Uterus (tissue), 2 donors: Measurements from ENCODE around the gene CMBL.
"Not testable (repeated sequence)": the region's sequence is repeated elsewhere in the genome, so short reads cannot be mapped to it uniquely, and the experiment has no call there.

Source experiments
- CTCF ChIP-seq, 4 experiments: fragments of 200-600 bp in 2 of 4; fragments of 450-650 bp in 2 of 4; sonication (generic) in 2 of 4; IDR thresholded peaks; one replicate each; pipeline ENCODE4 v1.5.1; 2016 to 2019; ENCODE audit warnings: antibody characterized with exemption in 4 of 4, mild to moderate bottlenecking in 2 of 4, moderate library complexity in 1 of 4
- POLR2A ChIP-seq, 2 donors: fragments of 450-650 bp; IDR thresholded peaks; one replicate each; pipeline ENCODE4 v1.6.1; 2016; ENCODE audit warnings: antibody characterized with exemption in 2 of 2, mild to moderate bottlenecking in 1 of 2, moderate library complexity in 1 of 2

DNA sequence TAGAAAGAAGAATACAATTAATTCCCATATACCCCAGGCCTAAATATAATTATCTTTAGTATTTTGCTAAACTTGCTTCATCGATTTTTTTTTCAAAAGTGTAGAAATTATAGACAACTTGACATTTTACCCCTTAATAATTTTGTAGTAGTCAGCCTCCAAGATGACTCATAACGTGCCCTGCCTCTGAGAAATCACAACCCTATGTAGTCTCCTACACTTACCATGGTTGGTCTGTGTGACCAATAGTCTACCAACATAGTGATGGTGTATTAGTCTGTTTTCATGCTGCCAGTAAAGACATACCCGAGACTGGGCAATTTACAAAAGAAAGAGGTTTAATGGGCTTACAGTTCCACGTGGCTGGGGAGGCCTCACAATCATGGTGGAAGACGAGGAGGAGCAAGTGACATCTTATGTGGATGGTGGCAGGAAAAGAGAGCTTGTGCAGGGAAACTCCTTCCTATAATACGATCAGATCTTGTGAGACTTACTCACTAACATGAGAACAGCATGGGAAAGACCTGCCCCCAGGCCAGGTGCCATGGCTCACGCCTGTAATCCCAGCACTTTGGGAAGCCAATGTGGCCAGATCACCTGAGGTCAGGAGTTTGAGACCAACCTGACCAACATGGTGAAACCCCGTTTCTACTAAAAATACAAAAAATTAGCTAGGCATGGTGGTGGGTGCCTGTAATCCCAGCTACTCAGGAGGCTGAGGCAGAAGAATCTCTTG is 3.3 kb upstream of the CMBL start:
- not testable (repeated sequence) for TF ChIP-seq POLR2A, CTCF (IDR thresholded peaks at IDR 0.05)
